ENCODE measurements around the gene POLQ.
"Not testable (repeated sequence)": the region's sequence is repeated elsewhere in the genome, so short reads cannot be mapped to it uniquely, and the experiment has no call there.

DNA sequence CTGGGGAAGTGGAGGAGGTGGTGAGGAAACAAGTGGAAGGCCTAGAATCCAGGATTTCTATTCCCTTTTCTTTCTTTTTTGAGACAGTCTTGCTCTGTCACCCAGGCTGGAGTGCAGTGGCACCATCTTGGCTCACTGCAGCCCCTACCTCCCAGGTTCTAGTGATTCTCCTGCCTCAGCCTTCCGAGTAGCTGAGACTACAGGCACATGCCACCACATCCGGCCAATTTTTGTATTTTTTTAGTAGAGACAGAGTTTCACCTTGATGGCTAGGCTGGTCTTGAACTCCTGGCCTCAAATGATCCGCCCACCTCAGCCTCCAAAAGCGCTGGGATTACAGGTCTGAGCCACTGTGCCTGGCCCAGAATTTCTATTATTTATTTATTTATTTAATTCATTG, 48.0 kb upstream of the POLQ start:
- not testable (repeated sequence) for TF ChIP-seq EP300, POLR2A (IDR thresholded peaks at IDR 0.05)
